CD8-positive, alpha-beta memory T cell (primary cell): ENCODE data around the gene TRIM14. TPM values are rescaled to one million over a fixed set of nuclear protein-coding genes. Genes with fewer than 3 reads are reported as not detected.

Experiments used
- CTCF ChIA-PET: fragments of 350-600 bp; sonication (Branson Sonifier 250); formaldehyde crosslinking; loops from one replicate; lab custom pipeline; 2021; ENCODE audit warnings: antibody characterized with exemption; lab: Charles Lee
- POLR2A ChIA-PET: fragments of 350-600 bp; sonication (Branson Sonifier 250); formaldehyde crosslinking; loops from one replicate; lab custom pipeline; 2021; ENCODE audit warnings: antibody characterized with exemption; lab: Charles Lee
- DNase-seq, 5 donors: peaks; one replicate each; pipeline versions ENCODE4 v3.0.0 to v3.0.0-alpha.2; 2020 to 2022; ENCODE audit warnings: mixed read lengths in 1 of 5
- H3K27ac ChIP-seq: one replicate; pipeline ENCODE4 v1.7.0; 2013; ENCODE audit warnings: low read depth, mild to moderate bottlenecking, low read length, moderate library complexity
- H3K27me3 ChIP-seq: 2 replicates; pipeline ENCODE4 v1.7.0; 2013; ENCODE audit warnings: low read length, mild to moderate bottlenecking; ENCODE audit not compliant: insufficient read depth, poor library complexity, severe bottlenecking
- H3K36me3 ChIP-seq: 2 replicates; pipeline ENCODE4 v1.7.0; 2013; ENCODE audit warnings: mild to moderate bottlenecking, low read length, moderate library complexity; ENCODE audit not compliant: insufficient read depth
- H3K4me1 ChIP-seq: 2 replicates; pipeline ENCODE4 v1.7.0; 2013; ENCODE audit warnings: mild to moderate bottlenecking, low read length, moderate library complexity; ENCODE audit not compliant: insufficient read depth
- H3K4me3 ChIP-seq: 2 replicates; pipeline ENCODE4 v1.7.0; 2013; ENCODE audit warnings: mild to moderate bottlenecking, low read length
- H3K9me3 ChIP-seq: 2 replicates; pipeline ENCODE4 v1.7.0; 2013; ENCODE audit warnings: mild to moderate bottlenecking, low read length
- H3K27ac Mint-ChIP-seq, 8 donors: one replicate each; pipeline ENCODE4 v1.8.0; 2020 to 2021; ENCODE audit warnings: mixed read lengths in 8 of 8, mild to moderate bottlenecking in 6 of 8, inconsistent platforms in 3 of 8, moderate library complexity in 3 of 8
- H3K27me3 Mint-ChIP-seq, 2 donors: one replicate each; pipeline ENCODE4 v1.8.0; 2020 to 2021; ENCODE audit warnings: mixed read lengths in 2 of 2, mild to moderate bottlenecking in 1 of 2, moderate library complexity in 1 of 2
- H3K36me3 Mint-ChIP-seq, 3 donors: one replicate each; pipeline ENCODE4 v1.8.0; 2020 to 2021; ENCODE audit warnings: mixed read lengths in 3 of 3, inconsistent platforms in 1 of 3, mild to moderate bottlenecking in 1 of 3
- H3K4me1 Mint-ChIP-seq, 3 donors: one replicate each; pipeline ENCODE4 v1.8.0; 2020 to 2021; ENCODE audit warnings: mixed read lengths in 3 of 3, inconsistent platforms in 1 of 3, mild to moderate bottlenecking in 1 of 3
- H3K4me3 Mint-ChIP-seq, 7 donors: one replicate each; pipeline ENCODE4 v1.8.0; 2020 to 2021; ENCODE audit warnings: mixed read lengths in 7 of 7, mild to moderate bottlenecking in 6 of 7, moderate library complexity in 4 of 7, inconsistent platforms in 2 of 7
- H3K9me3 Mint-ChIP-seq, 5 donors: one replicate each; pipeline ENCODE4 v1.8.0; 2020 to 2022; ENCODE audit warnings: mixed read lengths in 5 of 5, mild to moderate bottlenecking in 3 of 5, moderate library complexity in 2 of 5, inconsistent platforms in 1 of 5
- polyA plus RNA-seq: library from polyadenylated mRNA; unstranded; fragments of 300-500 nt; fragmentation: Illumina TruSeq; gene quantifications from one replicate; pipeline ENCODE4 v1.2.3, GENCODE V29; 2021
- total RNA-seq, 2 experiments: library from RNA; stranded (reverse); gene quantifications; one replicate each; pipeline ENCODE4 v1.2.3, GENCODE V29; 2021

The TRIM14 gene
- total and polyA plus RNA-seq, 3 experiments from 2014 or later: 46.2 to 92.5 (median 52.1) TPM

DNA sequence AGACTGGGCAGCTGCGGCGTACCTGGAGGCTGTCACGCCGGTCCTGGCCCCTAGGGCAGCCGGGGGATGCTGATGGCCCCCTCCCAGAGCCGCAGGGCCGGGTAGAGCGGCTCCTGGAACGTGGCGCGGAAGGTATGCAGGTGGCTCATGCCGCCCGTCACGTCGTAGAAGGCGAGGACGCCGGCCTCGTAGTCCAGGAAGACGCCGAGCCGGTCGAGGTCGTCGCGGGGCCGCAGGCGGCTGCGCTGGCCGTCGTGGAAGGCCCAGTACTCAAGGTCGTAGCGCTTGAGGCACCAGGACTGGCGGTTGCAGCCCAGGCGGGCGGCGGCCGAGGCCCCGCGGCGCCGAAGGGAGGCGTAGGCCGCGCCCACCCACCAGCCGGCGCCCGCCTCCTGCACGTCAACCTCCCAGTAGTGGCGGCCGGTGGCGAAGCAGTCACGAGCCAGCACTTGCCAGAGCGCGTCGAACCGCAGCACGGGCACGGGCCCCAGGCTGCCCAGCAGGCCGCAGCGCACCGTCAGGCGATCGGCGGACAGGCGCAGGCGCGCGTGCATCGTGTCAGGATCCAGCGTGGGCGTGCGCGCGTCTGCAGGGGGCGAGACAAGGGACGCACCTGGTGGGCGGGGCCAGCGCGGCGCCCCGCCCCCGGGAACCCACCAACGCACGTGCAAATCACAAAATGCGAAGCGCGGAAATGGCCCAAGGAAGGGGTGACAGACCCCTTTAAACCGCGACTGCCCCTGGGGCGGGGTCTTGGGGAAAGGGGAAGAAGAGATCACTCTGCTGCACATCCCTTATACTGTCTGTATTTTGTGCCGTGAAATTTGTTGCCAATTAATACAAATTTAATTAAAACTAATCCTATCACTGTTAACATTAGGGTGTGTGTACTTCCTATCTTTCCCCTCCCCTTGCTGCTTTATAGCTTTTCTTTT is 31.3 kb downstream of the TRIM14 start:
- no peaks in the 10 kb centered on the region for H3K9me3 Mint-ChIP-seq
- Histone ChIP-seq H3K27me3 (no peaks in the 10 kb centered on the region), H3K36me3 (peaks cover 9% of the 10 kb centered on the region), H3K4me1 (peaks cover 2% of the 10 kb centered on the region), H3K9me3 (no peaks in the 10 kb centered on the region), H3K27ac (no peak overlapping the region), H3K4me3 (no peak overlapping the region)
- peaks cover 17 to 58% (median 55%) of the 10 kb centered on the region in 3 donors for H3K4me1 Mint-ChIP-seq
- H3K27ac Mint-ChIP-seq: peak overlapping the region in 4 of 8 donors; percentile 66 to 79 (median 77)
- CTCF ChIA-PET: interaction anchor here (1.1 to 1.2 kb wide), 2 partner anchors 13 to 21 kb away, joined by 3 to 4 read pairs; no protein-coding TSS in a partner anchor
- peaks cover 10 to 82% (median 21%) of the 10 kb centered on the region in 3 donors for H3K36me3 Mint-ChIP-seq
- peak overlapping the region in 3 of 7 donors; percentile 5 to 72 (median 70) for H3K4me3 Mint-ChIP-seq
- H3K27me3 Mint-ChIP-seq: no peaks in the 10 kb centered on the region
- DNase-seq: peak in 4 of 5 donors; percentile 18 to 57 (median 48)
- POLR2A ChIA-PET: interaction anchor here (0.6 kb wide), 1 partner anchor 201 kb away, joined by 3 read pairs; no protein-coding TSS in a partner anchor

GRCh38 chr9:98086461-98086860 is 32.6 kb downstream of the TRIM14 start:
- Histone ChIP-seq H3K4me3 (no peak overlapping the region), H3K27ac (no peak overlapping the region), H3K36me3 (peaks cover 19% of the 10 kb centered on the region), H3K4me1 (peaks cover 15% of the 10 kb centered on the region), H3K27me3 (no peaks in the 10 kb centered on the region), H3K9me3 (no peaks in the 10 kb centered on the region)
- Mint-ChIP-seq H3K4me1 (peaks cover 25 to 64% (median 61%) of the 10 kb centered on the region in 3 donors), H3K27me3 (no peaks in the 10 kb centered on the region), H3K36me3 (peaks cover 9 to 84% (median 20%) of the 10 kb centered on the region in 3 donors), H3K4me3 (peak overlapping the region in 1 of 7 donors; percentile 72), H3K27ac (peak overlapping the region in 7 of 8 donors; percentile 1 to 91 (median 76)), H3K9me3 (no peaks in the 10 kb centered on the region)
- CTCF ChIA-PET: interaction anchor here (1.1 kb wide), 1 partner anchor 12 kb away, joined by 3 read pairs; no protein-coding TSS in a partner anchor
- POLR2A ChIA-PET: interaction anchor here (1.1 kb wide), 1 partner anchor 15 kb away, joined by 4 read pairs; no protein-coding TSS in a partner anchor
- no peak for DNase-seq

GRCh38 chr9:98085944-98086343 is 33.1 kb downstream of the TRIM14 start:
- Histone ChIP-seq H3K27ac (no peak overlapping the region), H3K36me3 (peaks cover 19% of the 10 kb centered on the region)
- no peaks in the 10 kb centered on the region for H3K9me3 Mint-ChIP-seq

DNA sequence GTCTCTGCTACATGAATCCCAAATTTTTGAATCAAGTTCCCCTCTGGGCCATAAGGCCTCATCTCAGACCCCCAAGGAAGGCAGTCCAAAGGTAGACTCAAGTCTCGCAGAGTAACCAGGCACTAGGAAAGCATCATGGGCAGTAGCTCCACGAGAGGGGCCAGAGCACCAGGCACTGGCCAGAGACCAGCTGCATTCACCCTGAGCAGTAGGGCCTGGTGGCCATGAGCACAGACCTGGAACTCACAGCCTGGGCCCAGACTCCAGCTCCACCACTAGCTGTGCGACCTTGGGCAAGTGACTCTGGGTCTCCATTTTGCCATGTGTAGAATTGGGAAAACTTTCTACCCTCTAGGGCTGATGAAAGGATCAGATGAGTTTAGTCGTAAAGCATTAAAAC is 34.0 kb downstream of the TRIM14 start:
- H3K36me3 Mint-ChIP-seq: peaks cover 9 to 90% (median 18%) of the 10 kb centered on the region in 3 donors
- no peaks in the 10 kb centered on the region for H3K9me3 Mint-ChIP-seq
- Histone ChIP-seq H3K4me1 (peaks cover 17% of the 10 kb centered on the region), H3K27ac (no peak overlapping the region), H3K36me3 (peaks cover 26% of the 10 kb centered on the region), H3K4me3 (no peak overlapping the region), H3K9me3 (no peaks in the 10 kb centered on the region), H3K27me3 (no peaks in the 10 kb centered on the region)
- H3K27me3 Mint-ChIP-seq: no peaks in the 10 kb centered on the region
- no peak for DNase-seq
- POLR2A ChIA-PET: no interaction called here
- peak overlapping the region; percentile 13 to 75 (median 65) for H3K27ac Mint-ChIP-seq
- CTCF ChIA-PET: interaction anchor here (1.1 to 1.6 kb wide), 2 partner anchors 10 to 11 kb away, joined by 3 to 7 read pairs; no protein-coding TSS in a partner anchor
- peaks cover 24 to 64% (median 58%) of the 10 kb centered on the region in 3 donors for H3K4me1 Mint-ChIP-seq
- peak overlapping the region in 1 of 7 donors; percentile 7 for H3K4me3 Mint-ChIP-seq

More at GRCh38 chr9:98085944-98086343, 33.1 kb downstream of the TRIM14 start:
- ChIA-PET POLR2A (interaction anchor here (1.1 kb wide), 1 partner anchor 16 kb away, joined by 4 read pairs; no protein-coding TSS in a partner anchor), CTCF (no interaction called here)
- no peaks in the 10 kb centered on the region for H3K27me3 ChIP-seq
- Mint-ChIP-seq H3K27me3 (no peaks in the 10 kb centered on the region), H3K4me1 (peaks cover 26 to 68% (median 63%) of the 10 kb centered on the region in 3 donors), H3K27ac (peak overlapping the region in 4 of 8 donors; percentile 67 to 82 (median 74)), H3K4me3 (no peak overlapping the region), H3K36me3 (peaks cover 9 to 88% (median 20%) of the 10 kb centered on the region in 3 donors)
- no peak for DNase-seq
- no peaks in the 10 kb centered on the region for H3K9me3 ChIP-seq
- peaks cover 17% of the 10 kb centered on the region for H3K4me1 ChIP-seq
- H3K4me3 ChIP-seq: no peak overlapping the region

DNA sequence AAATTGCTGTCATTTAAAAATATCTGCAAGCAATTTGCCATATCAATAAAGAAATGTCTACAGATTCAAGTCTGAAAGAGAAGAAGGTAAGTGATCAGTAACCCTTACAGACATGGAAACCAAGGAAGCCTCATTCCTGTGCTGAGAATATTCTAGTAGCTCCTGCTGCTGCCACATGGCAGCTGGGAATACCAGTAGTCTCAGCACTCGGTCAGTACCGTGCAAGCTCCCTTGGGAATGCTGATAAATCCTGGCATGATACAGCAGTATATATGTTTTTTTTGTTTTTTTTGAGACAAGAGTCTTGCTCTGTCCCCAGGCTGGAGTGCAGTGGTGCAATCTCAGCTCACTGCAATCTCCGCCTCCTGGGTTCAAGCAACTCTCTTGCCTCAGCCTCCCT is 34.6 kb downstream of the TRIM14 start:
- ChIA-PET POLR2A (interaction anchor here (0.6 kb wide), 1 partner anchor 173 kb away, joined by 3 read pairs; no protein-coding TSS in a partner anchor), CTCF (interaction anchor here (1.1 to 1.6 kb wide), 2 partner anchors 10 to 11 kb away, joined by 3 to 7 read pairs; no protein-coding TSS in a partner anchor)
- peaks cover 19 to 57% (median 52%) of the 10 kb centered on the region in 3 donors for H3K4me1 Mint-ChIP-seq
- no peaks in the 10 kb centered on the region for H3K9me3 ChIP-seq
- no peak overlapping the region for H3K27ac ChIP-seq
- peaks cover 17% of the 10 kb centered on the region for H3K4me1 ChIP-seq
- no peak for DNase-seq
- no peaks in the 10 kb centered on the region for H3K9me3 Mint-ChIP-seq
- H3K27ac Mint-ChIP-seq: peak overlapping the region in 5 of 8 donors; percentile 35 to 76 (median 67)
- H3K4me3 ChIP-seq: no peak overlapping the region
- peaks cover 26% of the 10 kb centered on the region for H3K36me3 ChIP-seq
- H3K27me3 Mint-ChIP-seq: no peaks in the 10 kb centered on the region
- no peak overlapping the region for H3K4me3 Mint-ChIP-seq
- no peaks in the 10 kb centered on the region for H3K27me3 ChIP-seq
- H3K36me3 Mint-ChIP-seq: peaks cover 9 to 87% (median 16%) of the 10 kb centered on the region in 3 donors

DNA sequence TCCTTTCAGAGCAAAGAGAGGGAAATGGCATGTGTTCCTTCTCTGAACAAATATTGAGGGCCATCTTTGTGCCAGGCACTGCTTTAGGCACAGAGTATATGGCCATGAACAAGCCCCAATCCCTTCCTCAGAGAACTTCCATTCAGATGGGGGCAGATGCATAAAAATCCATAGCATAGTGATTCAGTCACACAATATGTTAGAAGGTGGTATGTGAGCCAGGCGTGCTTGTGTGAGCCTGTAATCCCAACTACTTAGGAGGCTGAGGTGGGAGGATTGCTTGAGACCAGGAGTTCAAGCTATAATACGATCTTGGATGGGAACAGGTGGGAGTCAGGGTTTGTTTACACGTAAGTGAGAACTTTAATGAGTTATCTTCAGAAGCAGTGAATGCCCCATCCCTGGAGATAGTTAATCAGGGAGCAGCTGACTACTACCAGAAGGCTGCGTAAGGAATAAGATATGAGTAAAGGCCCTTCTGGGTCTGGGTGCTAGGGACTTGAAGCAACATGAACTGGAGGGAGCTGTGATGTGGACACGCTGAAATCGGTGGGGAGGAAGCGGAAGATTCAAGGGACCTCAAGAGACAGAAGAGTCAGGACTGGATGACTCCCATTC is 35.3 kb downstream of the TRIM14 start:
- POLR2A ChIA-PET: interaction anchor here (0.6 kb wide), 1 partner anchor 173 kb away, joined by 3 read pairs; no protein-coding TSS in a partner anchor
- Histone ChIP-seq H3K9me3 (no peaks in the 10 kb centered on the region), H3K4me3 (no peak overlapping the region), H3K27ac (no peak overlapping the region), H3K36me3 (peaks cover 26% of the 10 kb centered on the region), H3K27me3 (no peaks in the 10 kb centered on the region), H3K4me1 (peaks cover 17% of the 10 kb centered on the region)
- H3K27me3 Mint-ChIP-seq: no peaks in the 10 kb centered on the region
- CTCF ChIA-PET: interaction anchor here (1.6 kb wide), 1 partner anchor 9 kb away, joined by 7 read pairs; no protein-coding TSS in a partner anchor
- H3K4me3 Mint-ChIP-seq: no peak overlapping the region
- peaks cover 9 to 85% (median 16%) of the 10 kb centered on the region in 3 donors for H3K36me3 Mint-ChIP-seq
- peak overlapping the region; percentile 8 to 82 (median 68) for H3K27ac Mint-ChIP-seq
- DNase-seq: no peak
- no peaks in the 10 kb centered on the region for H3K9me3 Mint-ChIP-seq
- peaks cover 20 to 55% (median 51%) of the 10 kb centered on the region in 3 donors for H3K4me1 Mint-ChIP-seq

GRCh38 chr9:98083061-98083501 is 35.9 kb downstream of the TRIM14 start:
- no peak for DNase-seq
- Mint-ChIP-seq H3K9me3 (no peaks in the 10 kb centered on the region), H3K4me1 (peaks cover 20 to 55% (median 52%) of the 10 kb centered on the region in 3 donors), H3K4me3 (no peak overlapping the region), H3K27ac (peak overlapping the region; percentile 35 to 82 (median 70)), H3K36me3 (peaks cover 11 to 84% (median 14%) of the 10 kb centered on the region in 3 donors), H3K27me3 (no peaks in the 10 kb centered on the region)
- POLR2A ChIA-PET: no interaction called here
- Histone ChIP-seq H3K27me3 (no peaks in the 10 kb centered on the region), H3K4me3 (no peak overlapping the region), H3K9me3 (no peaks in the 10 kb centered on the region), H3K4me1 (peaks cover 17% of the 10 kb centered on the region), H3K27ac (no peak overlapping the region), H3K36me3 (peaks cover 26% of the 10 kb centered on the region)
- CTCF ChIA-PET: no interaction called here
